Suppressor macrophage (primary cell): ENCODE measurements around the gene OR52E4.

Source experiments
- DNase-seq, 4 experiments: peaks; one replicate each; pipeline ENCODE4 v3.0.0-alpha.2; 2020 to 2022

The OR52E4 gene

GRCh38 chr11:5929571-5930368 is 49.3 kb downstream of the OR52E4 start:
- DNase-seq: no peak

- no peak for DNase-seq
These were observed 50.2 kb downstream of the OR52E4 start for GRCh38 chr11:5930614-5931013.

- no peak for DNase-seq
These were observed 50.6 kb downstream of the OR52E4 start for GRCh38 chr11:5931061-5931460.

GRCh38 chr11:5932671-5933070 is 52.2 kb downstream of the OR52E4 start:
- no peak for DNase-seq

- DNase-seq: no peak
These were observed 52.7 kb downstream of the OR52E4 start for GRCh38 chr11:5933116-5933515.
